ENCODE results near the gene SLC6A17. TPM values are rescaled to one million over a fixed set of nuclear protein-coding genes. Genes with fewer than 3 reads are reported as not detected.
A peak's percentile ranks its signal among the peaks of the same experiment; 100 is the strongest.

Gene SLC6A17
- total RNA-seq, 4 donors from 2014 or later, result 0.06 to 0.19 (median 0.12) TPM; not detected in 1

- ATAC-seq (ENCODE audit: low FRiP score), result no peak
- no peak for TF ChIP-seq CTCF (IDR thresholded peaks at IDR 0.05)
- DNase-seq (ENCODE audit: low spot score), result no peak
These were observed 61.3 kb downstream of the SLC6A17 start for GRCh38 chr1:110211496-110212168.

- ATAC-seq (ENCODE audit: low FRiP score), result peak; percentile 46
- no peak for TF ChIP-seq CTCF (IDR thresholded peaks at IDR 0.05)
These were observed 62.2 kb downstream of the SLC6A17 start for GRCh38 chr1:110212169-110213142.

GRCh38 chr1:110213143-110213540, 62.8 kb downstream of the SLC6A17 start:
- ATAC-seq (ENCODE audit: low FRiP score), result no peak

More at GRCh38 chr1:110212169-110213142, 62.2 kb downstream of the SLC6A17 start:
- DNase-seq (ENCODE audit: low spot score), result no peak

GRCh38 chr1:110214454-110215404, 64.4 kb downstream of the SLC6A17 start:
- no peak for ATAC-seq (ENCODE audit: low FRiP score)
- no peak for DNase-seq (ENCODE audit: low spot score)
- TF ChIP-seq CTCF (IDR thresholded peaks at IDR 0.05), result no peak

More at GRCh38 chr1:110213143-110213540, 62.8 kb downstream of the SLC6A17 start:
- TF ChIP-seq CTCF (IDR thresholded peaks at IDR 0.05), result no peak
- no peak for DNase-seq (ENCODE audit: low spot score)

GRCh38 chr1:110215621-110216515, 65.6 kb downstream of the SLC6A17 start:
- DNase-seq (ENCODE audit: low spot score) (no peak), ATAC-seq (ENCODE audit: low FRiP score) (no peak)
- no peak for TF ChIP-seq CTCF (IDR thresholded peaks at IDR 0.05)
